GM23338 (cell line): ENCODE results near the gene TPST2. TPM values are rescaled to one million over a fixed set of nuclear protein-coding genes. Genes with fewer than 3 reads are reported as not detected.

Experiments used
- ATAC-seq: fragments of 200-7000 bp; cut with Tn5 transposase; 3 replicates; pipeline ENCODE4 v1.9.1; 2020
- DNase-seq: peaks from one replicate; pipeline ENCODE4 v3.0.0-alpha.2; 2015; ENCODE audit warnings: low spot score
- H2AFZ ChIP-seq: fragments of 200-600 bp; sonication (generic); 2 replicates; pipeline ENCODE4 v1.8.0; 2016; ENCODE audit warnings: antibody characterized with exemption, mild to moderate bottlenecking, moderate library complexity
- H3F3A ChIP-seq: fragments of 200-600 bp; sonication (generic); replicated peaks from 2 replicates; pipeline ENCODE4 v1.8.0; 2017; ENCODE audit warnings: antibody characterized with exemption, mixed run types, low read depth
- H3K27ac ChIP-seq: fragments of 200-600 bp; sonication (generic); 2 replicates; pipeline ENCODE4 v1.6.1; 2016; ENCODE audit warnings: low read depth
- H3K27me3 ChIP-seq: fragments of 200-600 bp; sonication (generic); 2 replicates; pipeline ENCODE4 v1.8.0; 2016; ENCODE audit warnings: mild to moderate bottlenecking, mixed run types, moderate library complexity; ENCODE audit not compliant: insufficient read depth
- H3K36me3 ChIP-seq: fragments of 200-600 bp; sonication (generic); 2 replicates; pipeline ENCODE4 v1.8.0; 2016; ENCODE audit warnings: mild to moderate bottlenecking; ENCODE audit not compliant: insufficient read depth
- H3K4me1 ChIP-seq: fragments of 200-600 bp; sonication (generic); 2 replicates; pipeline ENCODE4 v1.8.0; 2016; ENCODE audit warnings: mild to moderate bottlenecking, moderate library complexity; ENCODE audit not compliant: insufficient read depth
- H3K4me2 ChIP-seq: fragments of 200-600 bp; sonication (generic); 2 replicates; pipeline ENCODE4 v1.7.1; 2017; ENCODE audit warnings: mixed run types
- H3K4me3 ChIP-seq: fragments of 200-600 bp; sonication (generic); 2 replicates; pipeline ENCODE4 v1.6.1; 2016; ENCODE audit warnings: mixed run types
- H3K79me2 ChIP-seq: fragments of 200-600 bp; sonication (generic); replicated peaks from 2 replicates; pipeline ENCODE4 v1.8.0; 2017; ENCODE audit warnings: mild to moderate bottlenecking; ENCODE audit not compliant: insufficient read depth
- H3K9me2 ChIP-seq: fragments of 200-600 bp; sonication (generic); 2 replicates; pipeline ENCODE4 v1.8.0; 2017; ENCODE audit not compliant: insufficient read depth
- H4K20me1 ChIP-seq: fragments of 200-600 bp; sonication (generic); replicated peaks from 2 replicates; pipeline ENCODE4 v1.8.0; 2017; ENCODE audit warnings: mild to moderate bottlenecking; ENCODE audit not compliant: insufficient read depth
- H3K27ac Mint-ChIP-seq: 2 replicates; pipeline ENCODE4 v1.8.0; 2020; ENCODE audit warnings: inconsistent platforms, mild to moderate bottlenecking, moderate library complexity, mixed read lengths
- H3K27me3 Mint-ChIP-seq: 3 replicates; pipeline ENCODE4 v1.8.0; 2022; ENCODE audit warnings: low read depth, mild to moderate bottlenecking, moderate library complexity, mixed read lengths, inconsistent platforms; ENCODE audit not compliant: insufficient read depth, poor library complexity
- H3K36me3 Mint-ChIP-seq: 3 replicates; pipeline ENCODE4 v1.8.0; 2021; ENCODE audit warnings: low read depth, mild to moderate bottlenecking, inconsistent platforms, moderate library complexity, mixed read lengths
- H3K4me1 Mint-ChIP-seq: 3 replicates; pipeline ENCODE4 v1.8.0; 2020; ENCODE audit warnings: mild to moderate bottlenecking, inconsistent platforms, mixed read lengths
- H3K4me3 Mint-ChIP-seq: 3 replicates; pipeline ENCODE4 v1.8.0; 2021; ENCODE audit warnings: moderate library complexity, mild to moderate bottlenecking, inconsistent platforms, mixed read lengths
- H3K9me3 Mint-ChIP-seq: 3 replicates; pipeline ENCODE4 v1.8.0; 2020; ENCODE audit warnings: moderate library complexity, mild to moderate bottlenecking, inconsistent platforms, mixed read lengths
- CTCF ChIP-seq, 2 experiments: fragments of 200-600 bp in 1 of 2; sonication (generic) in 1 of 2; conservative IDR thresholded peaks; 2 replicates each; pipeline versions ENCODE4 v1.5.1 to v1.6.1; 2016 to 2017; ENCODE audit warnings: antibody characterized with exemption in 2 of 2, low read depth in 2 of 2, mild to moderate bottlenecking in 2 of 2, moderate library complexity in 1 of 2
- ETS1 ChIP-seq: IDR thresholded peaks from 2 replicates; pipeline ENCODE4 v1.6.1; 2016; ENCODE audit warnings: antibody characterized with exemption
- EZH2 ChIP-seq: fragments of 200-600 bp; sonication (generic); IDR thresholded peaks from one replicate; pipeline ENCODE4 v1.8.0; 2017; ENCODE audit warnings: antibody characterized with exemption, mild to moderate bottlenecking, low read depth; ENCODE audit not compliant: unreplicated experiment
- EZH2phosphoT487 ChIP-seq: fragments of 200-600 bp; sonication (generic); IDR thresholded peaks from one replicate; pipeline ENCODE4 v1.8.1; 2018; ENCODE audit warnings: antibody characterized with exemption; ENCODE audit not compliant: unreplicated experiment
- POLR2AphosphoS5 ChIP-seq: IDR thresholded peaks from 2 replicates; pipeline ENCODE4 v1.6.1; 2016; ENCODE audit warnings: antibody characterized with exemption, low read depth
- REST ChIP-seq: IDR thresholded peaks from one replicate; pipeline ENCODE4 v1.6.1; 2018; ENCODE audit warnings: antibody characterized with exemption; ENCODE audit not compliant: unreplicated experiment
- STAT1 ChIP-seq: IDR thresholded peaks from one replicate; pipeline ENCODE4 v1.6.1; 2016; ENCODE audit warnings: antibody characterized with exemption; ENCODE audit not compliant: unreplicated experiment
- ZNF114 ChIP-seq: fragments of 250-450 bp; sonication (Bioruptor Pico); IDR thresholded peaks from 2 replicates; pipeline ENCODE4 v1.5.0; 2020; ENCODE audit warnings: mild to moderate bottlenecking, moderate library complexity
- polyA plus RNA-seq: library from polyadenylated mRNA; unstranded; fragments of >200 nt; fragmentation: Nextera tagmentation; extraction: Ambion mirVana; gene quantifications from 2 replicates; pipeline ENCODE4 v1.2.1, GENCODE V29; 2016
- total RNA-seq: library from RNA; depleted of rRNA; stranded (reverse); fragments of >200 nt; shearing (Covaris generic); gene quantifications from 2 replicates; pipeline ENCODE4 v1.2.3, GENCODE V29; 2014

TPST2 gene
- total and polyA plus RNA-seq, 2 experiments from 2014 or later, result 37.9 to 127 TPM

- TF ChIP-seq CTCF (conservative IDR thresholded peaks at IDR 0.05; ENCODE audit: low read depth in 2 of 2) (peak; percentile 72 to 90), ETS1 (no peak)
Measured at GRCh38 chr22:26502688-26503561, 87.0 kb downstream of the TPST2 start (continued).

- Mint-ChIP-seq H3K27ac (no peak overlapping the region), H3K27me3 (peaks cover 3% of the 10 kb centered on the region), H3K4me1 (peaks cover 10% of the 10 kb centered on the region), H3K9me3 (no peaks in the 10 kb centered on the region), H3K4me3 (no peak overlapping the region), H3K36me3 (peaks cover 87% of the 10 kb centered on the region)
- Histone ChIP-seq H3K9me2 (no peaks in the 10 kb centered on the region), H3K4me1 (no peaks in the 10 kb centered on the region; the same call in 1 of the 2 replicates), H2AFZ (no peak overlapping the region), H3K36me3 (peaks cover 61% of the 10 kb centered on the region), H3K79me2 (no peaks in the 10 kb centered on the region), H3K27ac (no peak overlapping the region), H4K20me1 (no peaks in the 10 kb centered on the region), H3F3A (peaks cover 5% of the 10 kb centered on the region; the same call in 1 of the 2 replicates), H3K4me2 (no peak overlapping the region), H3K27me3 (no peaks in the 10 kb centered on the region), H3K4me3 (no peak overlapping the region)
- no peak for ATAC-seq
- no peak for DNase-seq
- TF ChIP-seq EZH2 (no peak), EZH2phosphoT487 (no peak), REST (no peak), ZNF114 (CRISPR knock-in tag) (no peak), ETS1 (no peak), POLR2AphosphoS5 (no peak), STAT1 (no peak)
Measured at GRCh38 chr22:26501996-26502395, 87.9 kb downstream of the TPST2 start.
